ENCODE data around the gene CIITA.

CIITA gene

DNA sequence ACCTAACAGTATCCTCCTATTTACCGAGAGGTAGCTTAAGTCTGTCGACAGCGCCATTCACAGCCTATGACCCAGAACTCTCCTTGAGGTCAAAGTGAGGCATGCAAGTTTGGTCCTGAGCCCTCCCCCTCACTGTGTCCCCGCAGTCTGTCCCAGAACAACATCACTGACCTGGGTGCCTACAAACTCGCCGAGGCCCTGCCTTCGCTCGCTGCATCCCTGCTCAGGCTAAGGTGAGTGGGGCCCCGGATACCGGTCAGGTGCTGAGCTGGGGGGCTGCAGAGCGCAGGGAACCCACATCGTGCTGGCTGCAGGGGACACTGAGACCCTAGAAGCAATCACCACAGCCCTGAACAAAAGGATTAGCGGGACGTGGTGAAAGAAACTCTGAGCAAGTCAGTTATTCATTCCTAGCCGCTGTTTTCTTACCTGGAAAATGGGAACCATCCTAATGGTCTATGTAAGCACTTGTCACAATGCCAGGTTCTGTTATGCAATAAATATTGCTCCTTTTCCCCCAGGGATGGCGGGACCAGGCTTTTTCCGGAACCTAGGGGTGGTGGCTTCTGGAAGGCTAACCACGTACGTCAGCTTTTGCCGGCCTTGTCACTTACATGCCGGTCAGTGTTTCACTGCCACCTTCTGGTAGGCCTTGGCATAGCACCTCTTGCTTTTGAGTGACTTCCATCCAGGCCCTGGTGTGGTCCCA is 41.4 kb downstream of the CIITA start:
- Histone ChIP-seq H4K20me1 (ENCODE audit: low read depth, low read length) (no peaks in the 10 kb centered on the region), H3K9ac (ENCODE audit: low read length) (no peak overlapping the region), H2AFZ (ENCODE audit: low read depth, low read length, severe bottlenecking) (no peak overlapping the region), H3K79me2 (ENCODE audit: insufficient read depth, low read length) (no peaks in the 10 kb centered on the region), H3K4me3 (ENCODE audit: insufficient read depth, low read length, poor library complexity, severe bottlenecking) (no peak overlapping the region), H3K9me3 (ENCODE audit: insufficient read depth, low read length) (no peaks in the 10 kb centered on the region), H3K27ac (ENCODE audit: low read depth, low read length) (no peak overlapping the region), H3F3A (ENCODE audit: insufficient read depth) (no peaks in the 10 kb centered on the region), H3K36me3 (ENCODE audit: low read length) (no peaks in the 10 kb centered on the region), H3K27me3 (ENCODE audit: low read length) (no peaks in the 10 kb centered on the region), H3K4me2 (ENCODE audit: low read depth, low read length, poor library complexity, severe bottlenecking) (peak overlapping the region; percentile 15), H3K9me2 (replicated peaks; ENCODE audit: insufficient read depth, low read length) (no peaks in the 10 kb centered on the region)
- no peak for TF ChIP-seq EZH2phosphoT487 (conservative IDR thresholded peaks at IDR 0.05; ENCODE audit: low read length)
- TF ChIP-seq, protein P1, sequence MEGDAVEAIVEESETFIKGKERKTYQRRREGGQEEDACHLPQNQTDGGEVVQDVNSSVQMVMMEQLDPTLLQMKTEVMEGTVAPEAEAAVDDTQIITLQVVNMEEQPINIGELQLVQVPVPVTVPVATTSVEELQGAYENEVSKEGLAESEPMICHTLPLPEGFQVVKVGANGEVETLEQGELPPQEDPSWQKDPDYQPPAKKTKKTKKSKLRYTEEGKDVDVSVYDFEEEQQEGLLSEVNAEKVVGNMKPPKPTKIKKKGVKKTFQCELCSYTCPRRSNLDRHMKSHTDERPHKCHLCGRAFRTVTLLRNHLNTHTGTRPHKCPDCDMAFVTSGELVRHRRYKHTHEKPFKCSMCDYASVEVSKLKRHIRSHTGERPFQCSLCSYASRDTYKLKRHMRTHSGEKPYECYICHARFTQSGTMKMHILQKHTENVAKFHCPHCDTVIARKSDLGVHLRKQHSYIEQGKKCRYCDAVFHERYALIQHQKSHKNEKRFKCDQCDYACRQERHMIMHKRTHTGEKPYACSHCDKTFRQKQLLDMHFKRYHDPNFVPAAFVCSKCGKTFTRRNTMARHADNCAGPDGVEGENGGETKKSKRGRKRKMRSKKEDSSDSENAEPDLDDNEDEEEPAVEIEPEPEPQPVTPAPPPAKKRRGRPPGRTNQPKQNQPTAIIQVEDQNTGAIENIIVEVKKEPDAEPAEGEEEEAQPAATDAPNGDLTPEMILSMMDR (IDR thresholded peaks at IDR 0.05; ENCODE audit: insufficient read depth, low read length, poor library complexity, severe bottlenecking): peak; percentile 77

DNA sequence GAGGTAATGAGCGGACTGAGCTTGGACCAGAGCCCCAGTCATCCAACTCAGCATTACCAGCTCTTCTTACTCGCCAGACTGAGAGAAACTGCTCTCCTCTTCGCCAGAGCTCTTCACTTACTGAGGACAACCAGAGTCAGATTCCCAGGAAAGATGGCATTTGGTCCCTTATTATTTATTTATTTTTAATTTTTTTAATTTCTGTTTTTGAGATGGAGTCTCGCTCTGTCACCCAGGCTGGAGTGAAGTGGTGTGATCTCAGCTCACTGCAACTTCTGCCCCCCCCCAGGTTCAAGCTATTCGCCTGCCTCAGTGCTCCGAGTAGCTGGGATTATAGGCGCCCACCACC is 42.0 kb downstream of the CIITA start:
- no peaks in the 10 kb centered on the region for H3K27me3 ChIP-seq (ENCODE audit: low read length)
- H4K20me1 ChIP-seq (ENCODE audit: low read depth, low read length): no peaks in the 10 kb centered on the region
- H3K4me3 ChIP-seq (ENCODE audit: insufficient read depth, low read length, poor library complexity, severe bottlenecking): no peak overlapping the region
- no peaks in the 10 kb centered on the region for H3K9me2 ChIP-seq (replicated peaks; ENCODE audit: insufficient read depth, low read length)
- TF ChIP-seq, protein P1 (IDR thresholded peaks at IDR 0.05; ENCODE audit: insufficient read depth, low read length, poor library complexity, severe bottlenecking): no peak
- TF ChIP-seq EZH2phosphoT487 (conservative IDR thresholded peaks at IDR 0.05; ENCODE audit: low read length): no peak
- H3K27ac ChIP-seq (ENCODE audit: low read depth, low read length): no peak overlapping the region
- H3K79me2 ChIP-seq (ENCODE audit: insufficient read depth, low read length): no peaks in the 10 kb centered on the region
- no peaks in the 10 kb centered on the region for H3K36me3 ChIP-seq (ENCODE audit: low read length)
- H3K4me2 ChIP-seq (ENCODE audit: low read depth, low read length, poor library complexity, severe bottlenecking): no peak overlapping the region
- no peak overlapping the region for H3K9ac ChIP-seq (ENCODE audit: low read length)
- no peak overlapping the region for H2AFZ ChIP-seq (ENCODE audit: low read depth, low read length, severe bottlenecking)
- H3F3A ChIP-seq (ENCODE audit: insufficient read depth): no peaks in the 10 kb centered on the region
- no peaks in the 10 kb centered on the region for H3K9me3 ChIP-seq (ENCODE audit: insufficient read depth, low read length)

DNA sequence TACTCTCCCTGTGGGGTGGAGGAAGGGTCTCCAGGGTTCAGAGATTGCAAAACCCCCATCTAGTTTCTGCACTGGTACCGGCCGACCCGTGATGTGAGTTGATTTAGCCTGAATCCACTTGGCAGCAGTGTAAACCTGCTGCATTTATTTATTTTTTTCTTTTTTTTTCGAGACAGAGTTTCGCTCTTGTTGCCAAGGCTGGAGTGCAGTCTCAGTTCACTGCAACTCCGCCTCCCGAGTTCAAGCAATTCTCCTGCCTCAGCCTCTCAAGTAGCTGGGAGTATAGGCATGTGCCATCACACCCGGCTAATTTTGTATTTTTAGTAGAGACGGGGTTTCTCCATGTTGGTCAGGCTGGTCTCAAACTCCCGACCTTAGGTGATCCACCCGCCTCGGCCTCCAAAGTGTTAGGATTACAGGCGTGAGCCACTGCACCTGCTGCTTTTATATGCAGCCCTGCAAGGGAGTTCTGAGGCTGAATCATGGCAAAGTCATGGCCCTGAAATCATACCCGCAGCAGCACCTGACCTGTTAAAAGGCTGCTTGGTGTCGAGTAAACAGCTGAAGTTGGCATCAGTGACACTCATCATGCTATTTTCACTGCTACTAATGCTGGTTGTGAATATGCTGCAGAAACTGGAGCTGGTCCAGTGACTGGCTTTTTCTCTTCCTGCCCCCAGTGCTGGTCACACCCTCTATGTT is 43.9 kb downstream of the CIITA start:
- TF ChIP-seq EZH2phosphoT487 (conservative IDR thresholded peaks at IDR 0.05; ENCODE audit: low read length): no peak
- TF ChIP-seq, protein P1 (IDR thresholded peaks at IDR 0.05; ENCODE audit: insufficient read depth, low read length, poor library complexity, severe bottlenecking): no peak
- Histone ChIP-seq H3K36me3 (ENCODE audit: low read length) (no peaks in the 10 kb centered on the region), H3K4me2 (ENCODE audit: low read depth, low read length, poor library complexity, severe bottlenecking) (no peak overlapping the region), H2AFZ (ENCODE audit: low read depth, low read length, severe bottlenecking) (no peak overlapping the region), H3K9me3 (ENCODE audit: insufficient read depth, low read length) (no peaks in the 10 kb centered on the region), H3K27ac (ENCODE audit: low read depth, low read length) (no peak overlapping the region), H3K9me2 (replicated peaks; ENCODE audit: insufficient read depth, low read length) (no peaks in the 10 kb centered on the region), H3K27me3 (ENCODE audit: low read length) (no peaks in the 10 kb centered on the region), H3K4me3 (ENCODE audit: insufficient read depth, low read length, poor library complexity, severe bottlenecking) (no peak overlapping the region), H3K79me2 (ENCODE audit: insufficient read depth, low read length) (no peaks in the 10 kb centered on the region), H3F3A (ENCODE audit: insufficient read depth) (no peaks in the 10 kb centered on the region), H3K9ac (ENCODE audit: low read length) (no peak overlapping the region), H4K20me1 (ENCODE audit: low read depth, low read length) (no peaks in the 10 kb centered on the region)

Measured in SU-DHL-6 (cell line).